Hepatocyte (in vitro differentiated cells): ENCODE results near the gene KRTAP10-1. TPM values are rescaled to one million over a fixed set of nuclear protein-coding genes. Genes with fewer than 3 reads are reported as not detected.

Source experiments
- DNase-seq: peaks from one replicate; pipeline ENCODE4 v3.0.0-alpha.2; 2016; ENCODE audit warnings: low spot score
- H2AFZ ChIP-seq: fragments of 200-600 bp; sonication (generic); 2 replicates; pipeline ENCODE4 v1.6.0; 2016; ENCODE audit warnings: antibody characterized with exemption, mild to moderate bottlenecking
- H3K27ac ChIP-seq: fragments of 200-600 bp; sonication (generic); 2 replicates; pipeline ENCODE4 v1.5.1; 2016; ENCODE audit warnings: mild to moderate bottlenecking
- H3K27me3 ChIP-seq: fragments of 200-600 bp; sonication (generic); 2 replicates; pipeline ENCODE4 v1.6.1; 2016
- H3K36me3 ChIP-seq: fragments of 200-600 bp; sonication (generic); replicated peaks from 2 replicates; pipeline ENCODE4 v1.5.1; 2016; ENCODE audit warnings: low read depth; ENCODE audit not compliant: insufficient read depth
- H3K4me1 ChIP-seq: fragments of 200-600 bp; sonication (generic); 2 replicates; pipeline ENCODE4 v1.5.1; 2016; ENCODE audit warnings: mild to moderate bottlenecking, moderate library complexity; ENCODE audit not compliant: insufficient read depth
- H3K4me2 ChIP-seq: fragments of 200-600 bp; sonication (generic); 2 replicates; pipeline ENCODE4 v1.6.0; 2016
- H3K4me3 ChIP-seq: fragments of 200-600 bp; sonication (generic); 2 replicates; pipeline ENCODE4 v1.5.1; 2016; ENCODE audit warnings: mild to moderate bottlenecking
- H3K79me2 ChIP-seq: fragments of 200-600 bp; sonication (generic); 2 replicates; pipeline ENCODE4 v1.6.0; 2017; ENCODE audit warnings: mild to moderate bottlenecking
- H3K9me2 ChIP-seq: fragments of 200-600 bp; sonication (generic); replicated peaks from 2 replicates; pipeline ENCODE4 v1.6.0; 2017; ENCODE audit warnings: mild to moderate bottlenecking; ENCODE audit not compliant: insufficient read depth
- H3K9me3 ChIP-seq: fragments of 200-600 bp; sonication (generic); 2 replicates; pipeline ENCODE4 v1.5.1; 2016; ENCODE audit warnings: low read depth, mild to moderate bottlenecking
- H4K20me1 ChIP-seq: fragments of 200-600 bp; sonication (generic); 2 replicates; pipeline ENCODE4 v1.6.0; 2016; ENCODE audit warnings: mild to moderate bottlenecking; ENCODE audit not compliant: insufficient read depth, poor library complexity, severe bottlenecking
- CTCF ChIP-seq: fragments of 200-600 bp; sonication (generic); IDR thresholded peaks from 2 replicates; pipeline ENCODE4 v1.5.1; 2016; ENCODE audit warnings: antibody characterized with exemption, mild to moderate bottlenecking; ENCODE audit not compliant: poor library complexity
- EZH2 ChIP-seq: fragments of 200-600 bp; sonication (generic); IDR thresholded peaks from 2 replicates; pipeline ENCODE4 v1.6.1; 2016; ENCODE audit warnings: antibody characterized with exemption, mild to moderate bottlenecking, borderline replicate concordance
- EZH2phosphoT487 ChIP-seq: fragments of 200-600 bp; sonication (generic); IDR thresholded peaks from one replicate; pipeline ENCODE4 v1.6.1; 2018; ENCODE audit warnings: antibody characterized with exemption, mild to moderate bottlenecking, low read depth, moderate library complexity; ENCODE audit not compliant: unreplicated experiment, severe bottlenecking
- WGBS: methylation state at CpG from one replicate; pipeline ENCODE4 v1.1.6; 2016; ENCODE audit warnings: low lambda C conversion rate; ENCODE audit errors: missing lambda C conversion rate; 5-methylcytosine and 5-hydroxymethylcytosine counted together
- polyA plus RNA-seq: library from polyadenylated mRNA; unstranded; fragments of >200 nt; fragmentation: Nextera tagmentation; extraction: Ambion mirVana; gene quantifications from 2 replicates; pipeline ENCODE4 v1.2.1, GENCODE V29; 2016
- total RNA-seq: library from RNA; depleted of rRNA; stranded (reverse); fragments of >200 nt; gene quantifications from 2 replicates; pipeline ENCODE4 v1.2.3, GENCODE V29; 2014

Gene KRTAP10-1
- total and polyA plus RNA-seq, 2 experiments from 2014 or later = not detected

GRCh38 chr21:44490816-44491215 lies 49.2 kb downstream of the KRTAP10-1 start:
- Histone ChIP-seq H3K9me2 (no peaks in the 10 kb centered on the region), H3K27me3 (no peaks in the 10 kb centered on the region), H3K4me3 (no peak overlapping the region), H3K4me2 (no peak overlapping the region), H2AFZ (no peak overlapping the region), H3K9me3 (no peaks in the 10 kb centered on the region), H3K4me1 (peaks cover 6% of the 10 kb centered on the region), H3K79me2 (peaks cover 10% of the 10 kb centered on the region), H4K20me1 (no peaks in the 10 kb centered on the region), H3K36me3 (no peaks in the 10 kb centered on the region), H3K27ac (no peak overlapping the region)
- TF ChIP-seq EZH2 (no peak), CTCF (no peak), EZH2phosphoT487 (no peak)
- WGBS = 92% methylated on average over 9 of the region's 9 CpGs
- no peak for DNase-seq

- Histone ChIP-seq H4K20me1 (no peaks in the 10 kb centered on the region), H3K9me3 (no peaks in the 10 kb centered on the region), H3K4me2 (no peak overlapping the region), H2AFZ (no peak overlapping the region), H3K36me3 (no peaks in the 10 kb centered on the region), H3K79me2 (peaks cover 10% of the 10 kb centered on the region), H3K27ac (peak overlapping the region; percentile 29), H3K4me3 (no peak overlapping the region), H3K9me2 (no peaks in the 10 kb centered on the region), H3K27me3 (no peaks in the 10 kb centered on the region), H3K4me1 (peaks cover 6% of the 10 kb centered on the region)
- no peak for DNase-seq
- no peak for TF ChIP-seq EZH2phosphoT487
- TF ChIP-seq EZH2 = no peak
- TF ChIP-seq CTCF = no peak
- 98% methylated on average over 17 of the region's 19 CpGs for WGBS
Observed at GRCh38 chr21:44490405-44490804, 49.6 kb downstream of the KRTAP10-1 start.

- H3K4me2 ChIP-seq = peak overlapping the region; percentile 16
- H3K27me3 ChIP-seq = no peaks in the 10 kb centered on the region
- H4K20me1 ChIP-seq = no peaks in the 10 kb centered on the region
- TF ChIP-seq EZH2 (no peak), CTCF (peak; percentile 18), EZH2phosphoT487 (no peak)
- no peak overlapping the region for H3K4me3 ChIP-seq
- no peak overlapping the region for H2AFZ ChIP-seq
- H3K9me3 ChIP-seq = no peaks in the 10 kb centered on the region
- WGBS = 45% methylated on average over 7 of the region's 7 CpGs
- H3K9me2 ChIP-seq = no peaks in the 10 kb centered on the region
- peaks cover 10% of the 10 kb centered on the region for H3K79me2 ChIP-seq
- no peaks in the 10 kb centered on the region for H3K36me3 ChIP-seq
- H3K27ac ChIP-seq = peak overlapping the region; percentile 29
- DNase-seq = no peak
- peaks cover 6% of the 10 kb centered on the region for H3K4me1 ChIP-seq
Observed at GRCh38 chr21:44489962-44490361, 50.0 kb downstream of the KRTAP10-1 start.

Other genes starting within 250 kb of the KRTAP10-1 start
- gene PFKL, start 240.1 kb downstream of the KRTAP10-1 start, total RNA-seq = 115 and 140 TPM in 2 replicates
- gene PFKL, start 240.1 kb downstream of the KRTAP10-1 start, polyA plus RNA-seq = 191 and 205 TPM in 2 replicates
- gene CFAP410, start 200.8 kb downstream of the KRTAP10-1 start, total RNA-seq = 17.1 and 20.3 TPM in 2 replicates
- gene CFAP410, start 200.8 kb downstream of the KRTAP10-1 start, polyA plus RNA-seq = 33.6 and 40.4 TPM in 2 replicates
- gene TRPM2, start 186.6 kb downstream of the KRTAP10-1 start, total RNA-seq = 0.24 and 0.50 TPM in 2 replicates
- 0.25 TPM in 1 of 2 replicates, not detected in the other for gene TRPM2, start 186.6 kb downstream of the KRTAP10-1 start, polyA plus RNA-seq
- gene LRRC3, start 84.7 kb downstream of the KRTAP10-1 start, total RNA-seq = 7.3 and 7.8 TPM in 2 replicates
- gene LRRC3, start 84.7 kb downstream of the KRTAP10-1 start, polyA plus RNA-seq = 5.6 and 7.2 TPM in 2 replicates
- gene KRTAP10-2, start 11.3 kb upstream of the KRTAP10-1 start, total RNA-seq = not detected in 2 replicates
- not detected in 2 replicates for gene KRTAP10-2, start 11.3 kb upstream of the KRTAP10-1 start, polyA plus RNA-seq
- gene KRTAP10-3, start 18.6 kb upstream of the KRTAP10-1 start, total RNA-seq = not detected in 2 replicates
- gene KRTAP10-3, start 18.6 kb upstream of the KRTAP10-1 start, polyA plus RNA-seq = not detected in 2 replicates
- gene KRTAP10-4, start 33.5 kb upstream of the KRTAP10-1 start, total RNA-seq = not detected in 2 replicates
- not detected in 2 replicates for gene KRTAP10-4, start 33.5 kb upstream of the KRTAP10-1 start, polyA plus RNA-seq
- gene KRTAP10-5, start 40.4 kb upstream of the KRTAP10-1 start, total RNA-seq = not detected in 2 replicates
- gene KRTAP10-5, start 40.4 kb upstream of the KRTAP10-1 start, polyA plus RNA-seq = not detected in 2 replicates
- gene KRTAP10-6, start 52.3 kb upstream of the KRTAP10-1 start, total RNA-seq = not detected in 2 replicates
- gene KRTAP10-6, start 52.3 kb upstream of the KRTAP10-1 start, polyA plus RNA-seq = not detected in 2 replicates
- not detected in 2 replicates for gene KRTAP10-7, start 60.4 kb upstream of the KRTAP10-1 start, total RNA-seq
- not detected in 2 replicates for gene KRTAP10-7, start 60.4 kb upstream of the KRTAP10-1 start, polyA plus RNA-seq
- gene KRTAP10-8, start 71.9 kb upstream of the KRTAP10-1 start, total RNA-seq = not detected in 2 replicates
- gene KRTAP10-8, start 71.9 kb upstream of the KRTAP10-1 start, polyA plus RNA-seq = not detected in 2 replicates
- not detected in 2 replicates for gene KRTAP10-9, start 86.9 kb upstream of the KRTAP10-1 start, total RNA-seq
- not detected in 2 replicates for gene KRTAP10-9, start 86.9 kb upstream of the KRTAP10-1 start, polyA plus RNA-seq
- gene KRTAP10-10, start 97.2 kb upstream of the KRTAP10-1 start, total RNA-seq = not detected in 2 replicates
- not detected in 2 replicates for gene KRTAP10-10, start 97.2 kb upstream of the KRTAP10-1 start, polyA plus RNA-seq
- not detected in 2 replicates for gene KRTAP10-11, start 106.2 kb upstream of the KRTAP10-1 start, total RNA-seq
- gene KRTAP10-11, start 106.2 kb upstream of the KRTAP10-1 start, polyA plus RNA-seq = not detected in 2 replicates
- gene KRTAP12-4, start 114.5 kb upstream of the KRTAP10-1 start, total RNA-seq = not detected in 2 replicates
- not detected in 2 replicates for gene KRTAP12-4, start 114.5 kb upstream of the KRTAP10-1 start, polyA plus RNA-seq
- gene KRTAP12-3, start 117.7 kb upstream of the KRTAP10-1 start, total RNA-seq = not detected in 2 replicates
- not detected in 2 replicates for gene KRTAP12-3, start 117.7 kb upstream of the KRTAP10-1 start, polyA plus RNA-seq
- not detected in 2 replicates for gene KRTAP12-2, start 126.7 kb upstream of the KRTAP10-1 start, total RNA-seq
- not detected in 2 replicates for gene KRTAP12-2, start 126.7 kb upstream of the KRTAP10-1 start, polyA plus RNA-seq
- gene KRTAP12-1, start 142.0 kb upstream of the KRTAP10-1 start, total RNA-seq = not detected in 2 replicates
- gene KRTAP12-1, start 142.0 kb upstream of the KRTAP10-1 start, polyA plus RNA-seq = not detected in 2 replicates
- gene KRTAP10-12, start 157.0 kb upstream of the KRTAP10-1 start, total RNA-seq = not detected in 2 replicates
- not detected in 2 replicates for gene KRTAP10-12, start 157.0 kb upstream of the KRTAP10-1 start, polyA plus RNA-seq
- 0.16 TPM in 1 of 2 replicates, not detected in the other for gene TSPEAR, start 171.4 kb upstream of the KRTAP10-1 start, total RNA-seq
- gene TSPEAR, start 171.4 kb upstream of the KRTAP10-1 start, polyA plus RNA-seq = 0.35 and 0.66 TPM in 2 replicates